GM18511 (cell line): Measurements from ENCODE around the gene ZNF729.
"Not testable (repeated sequence)": the region's sequence is repeated elsewhere in the genome, so short reads cannot be mapped to it uniquely, and the experiment has no call there.

ENCODE experiments used
- ATAC-seq: cut with Tn5 transposase; IDR thresholded peaks from one replicate; pipeline ENCODE4 v1.9.1; 2021; ENCODE audit warnings: mild to moderate bottlenecking, moderate library complexity; ENCODE audit not compliant: unreplicated experiment

ZNF729 gene

DNA sequence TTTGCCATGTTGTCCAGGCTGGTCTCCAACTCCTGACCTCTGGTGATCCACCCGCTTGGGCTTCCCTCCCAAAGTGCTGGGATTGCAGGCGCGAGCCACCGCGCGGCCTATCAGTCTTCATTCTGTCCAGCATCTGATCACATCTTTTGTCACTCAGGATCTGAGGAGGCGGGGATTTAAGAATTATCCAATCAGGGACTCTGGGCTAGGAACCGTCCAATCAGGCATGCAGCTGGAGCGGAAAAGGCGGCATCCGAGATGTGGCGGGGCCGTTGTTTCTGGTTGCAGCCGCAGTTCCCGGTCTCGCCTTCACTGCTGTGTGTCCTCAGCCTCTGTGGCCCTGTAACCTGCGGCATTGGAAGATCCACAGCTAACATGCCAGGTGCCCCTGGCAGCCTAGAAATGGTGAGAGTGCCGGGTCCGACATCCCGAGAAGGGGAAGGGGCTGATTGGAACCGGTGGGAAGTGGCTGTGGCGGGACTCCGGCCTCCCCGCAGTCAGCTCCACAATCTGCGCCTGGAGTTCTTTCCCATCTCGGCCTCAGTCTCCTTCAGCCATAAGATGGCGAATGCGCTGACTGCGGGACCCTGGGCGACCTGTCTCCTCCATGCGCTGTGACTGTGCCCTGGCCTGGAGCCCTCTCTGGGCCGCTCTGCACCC lies at the start of gene ZNF729:
ZNF729 (plus strand) TSS at position 291 of the 660 bp plus-strand sequence; CDS start at position 376, 85 bp downstream.
- no peak for ATAC-seq

DNA sequence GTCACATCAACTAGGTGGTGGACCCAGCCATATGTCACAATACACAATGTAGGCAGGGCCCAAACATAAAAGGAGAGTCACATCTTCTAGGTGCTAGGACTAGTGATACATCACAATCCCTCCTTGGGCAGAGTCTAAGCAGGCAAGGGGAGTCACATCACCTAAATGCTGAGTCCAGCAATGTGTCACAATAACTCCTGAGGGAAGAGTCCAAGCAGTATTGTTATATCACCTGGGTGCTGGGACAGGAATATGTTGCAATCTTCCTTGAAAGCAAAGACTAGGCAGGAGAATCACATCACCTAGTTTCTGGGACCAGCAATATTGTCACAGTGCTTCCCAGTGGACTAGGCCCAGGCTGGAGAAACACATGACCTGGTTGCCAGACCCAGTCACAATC lies 29.4 kb upstream of the ZNF729 start:
- ATAC-seq: no peak

DNA sequence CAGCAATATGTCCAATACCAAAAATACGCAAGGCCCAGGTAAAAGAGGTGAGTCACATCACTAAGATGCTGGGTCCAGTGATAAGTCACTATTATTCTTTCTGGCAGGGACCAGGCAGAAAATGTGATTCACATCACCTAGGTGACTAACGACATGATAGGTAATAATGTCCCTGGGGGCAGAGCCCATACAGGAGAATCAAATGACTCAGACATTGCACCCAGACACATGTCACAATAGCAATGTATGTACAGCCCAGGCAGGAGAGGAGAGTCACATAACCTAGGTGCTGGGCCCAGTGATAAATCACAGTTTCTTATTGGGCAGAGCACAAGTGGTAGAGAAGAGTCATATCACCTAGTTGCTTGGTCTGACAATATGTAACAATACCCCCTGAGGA lies 28.9 kb upstream of the ZNF729 start:
- ATAC-seq: no peak

DNA sequence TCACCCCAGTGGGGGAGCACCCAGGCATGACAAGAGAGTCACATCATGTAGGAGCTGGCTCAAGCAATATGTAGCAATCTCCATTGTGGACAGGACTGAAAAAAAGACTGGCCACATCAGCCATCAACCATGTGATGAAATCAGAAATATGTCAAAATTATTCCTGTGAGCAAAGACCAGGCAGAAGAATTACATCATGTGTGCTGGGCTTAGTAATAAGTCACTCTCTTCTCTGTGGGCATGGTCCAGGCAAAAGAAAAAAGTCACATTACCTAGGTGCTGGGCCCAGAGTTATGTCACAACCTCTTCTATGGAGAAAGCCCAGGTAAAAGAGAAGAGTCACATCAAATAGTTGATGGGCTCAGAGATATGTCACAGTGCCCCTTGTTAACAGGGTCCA lies 28.3 kb upstream of the ZNF729 start:
- no peak for ATAC-seq

DNA sequence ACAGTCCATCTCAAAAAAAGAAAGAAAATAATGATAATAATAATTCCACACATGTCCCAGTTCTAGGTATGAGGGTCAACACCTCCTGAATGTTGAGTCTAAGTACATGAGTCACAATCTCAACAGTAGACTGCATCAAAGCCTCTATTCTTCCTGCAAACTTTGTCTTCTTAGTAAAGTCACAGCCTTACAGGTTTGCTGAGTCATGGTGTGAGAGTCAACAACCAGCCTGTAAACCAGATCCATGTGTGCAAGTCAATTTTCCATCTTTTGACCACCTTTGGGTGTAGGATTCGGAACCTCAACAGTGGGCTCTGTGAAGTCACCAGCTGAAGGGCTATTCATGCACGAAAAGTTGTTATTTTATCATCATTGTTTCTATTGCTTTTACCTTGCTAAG lies 25.7 kb upstream of the ZNF729 start:
- no peak for ATAC-seq

DNA sequence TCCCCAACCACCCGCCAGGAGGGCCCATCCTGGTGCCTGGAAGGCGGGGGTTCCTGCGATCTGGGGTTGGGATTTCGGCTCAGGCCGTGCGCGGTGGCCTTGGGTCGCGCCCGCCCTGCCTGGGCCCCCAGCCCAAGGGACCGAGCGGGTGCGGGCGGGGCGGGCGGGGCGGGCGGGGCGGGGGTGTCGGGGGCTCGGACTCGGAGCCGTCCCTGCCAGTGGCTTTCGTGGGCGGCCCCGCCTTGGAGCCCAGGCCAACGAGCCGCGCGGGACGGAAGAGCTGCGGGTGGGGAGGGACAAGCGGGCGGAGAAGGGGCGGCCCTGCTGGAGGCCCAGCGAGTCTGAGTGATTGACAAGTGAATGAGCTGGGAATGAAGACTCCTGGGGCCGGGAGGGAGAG lies 24.6 kb upstream of the ZNF729 start:
- ATAC-seq: no peak

DNA sequence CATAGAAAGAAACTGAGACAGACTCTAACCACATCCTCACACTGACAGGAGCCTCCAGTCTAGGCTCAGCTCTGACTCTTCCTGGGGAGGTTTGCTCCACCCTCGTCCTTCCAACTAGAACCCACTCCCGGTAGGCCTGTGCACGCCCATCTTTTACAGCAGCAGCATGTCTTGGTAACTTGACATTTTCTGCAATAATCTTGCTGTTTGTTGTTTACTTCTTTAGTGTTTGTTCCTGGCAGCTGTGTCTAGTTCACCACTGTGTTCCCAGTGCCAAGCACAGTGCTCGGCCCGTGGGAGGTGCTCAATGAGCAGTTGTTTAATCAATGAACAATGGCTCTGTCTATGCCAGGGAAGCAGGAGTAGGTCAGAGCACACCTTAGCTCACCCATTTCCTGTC lies 23.1 kb upstream of the ZNF729 start:
- ATAC-seq: no peak

DNA sequence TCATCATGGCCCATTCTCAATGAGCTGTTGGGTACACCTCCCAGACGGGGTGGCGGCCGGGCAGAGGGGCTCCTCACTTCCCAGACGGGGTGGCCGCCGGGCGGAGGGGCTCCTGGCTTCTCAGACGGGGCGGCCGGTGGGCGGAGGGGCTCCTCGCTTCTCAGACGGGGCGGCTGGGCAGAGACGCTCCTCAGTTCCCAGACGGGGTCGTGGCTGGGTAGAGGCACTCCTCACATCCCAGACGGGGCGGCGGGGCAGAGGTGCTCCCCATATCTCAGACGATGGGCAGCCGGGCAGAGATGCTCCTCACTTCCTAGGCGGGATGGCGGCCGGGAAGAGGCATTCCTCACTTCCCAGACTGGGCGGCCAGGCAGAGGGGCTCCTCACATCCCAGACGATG lies 35.3 kb downstream of the ZNF729 start:
- not testable (repeated sequence) for ATAC-seq

DNA sequence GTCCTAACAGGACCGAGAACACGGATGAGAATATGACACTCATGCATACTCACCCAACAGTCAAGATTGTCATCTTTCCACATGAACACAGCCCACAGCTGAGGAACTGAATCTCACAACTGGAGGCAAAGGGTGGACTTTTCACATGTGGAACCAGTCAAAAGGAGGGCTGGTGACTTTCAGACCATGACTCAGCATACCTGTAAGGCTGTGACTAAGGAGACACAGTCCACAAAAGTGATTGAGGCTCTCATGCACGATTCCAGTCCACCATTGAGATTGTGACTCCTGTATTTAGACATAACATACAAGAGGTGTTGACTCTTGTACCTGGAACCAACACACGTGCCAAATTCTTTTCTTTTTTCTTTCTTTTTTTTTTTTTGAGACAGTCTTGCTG lies 40.0 kb downstream of the ZNF729 start:
- ATAC-seq: no peak

DNA sequence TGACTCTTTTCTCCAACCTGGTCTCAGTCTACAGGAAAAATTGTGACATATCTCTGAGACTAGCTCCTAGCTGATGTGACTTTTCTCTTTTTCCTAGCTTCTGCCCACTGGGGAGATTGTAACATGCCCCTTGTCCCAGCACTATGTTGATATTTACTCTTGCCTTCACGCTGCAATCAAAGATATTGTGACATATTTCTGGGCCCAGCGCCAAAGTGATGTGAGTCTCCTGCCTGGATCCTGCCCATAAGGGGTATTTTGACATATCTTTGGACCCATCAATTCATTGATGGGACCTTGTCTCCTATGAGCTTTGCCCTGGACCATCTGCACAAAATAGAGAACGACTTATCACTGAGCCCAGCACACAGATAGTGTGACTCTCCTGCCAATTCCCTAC lies 41.1 kb downstream of the ZNF729 start:
- ATAC-seq: no peak

DNA sequence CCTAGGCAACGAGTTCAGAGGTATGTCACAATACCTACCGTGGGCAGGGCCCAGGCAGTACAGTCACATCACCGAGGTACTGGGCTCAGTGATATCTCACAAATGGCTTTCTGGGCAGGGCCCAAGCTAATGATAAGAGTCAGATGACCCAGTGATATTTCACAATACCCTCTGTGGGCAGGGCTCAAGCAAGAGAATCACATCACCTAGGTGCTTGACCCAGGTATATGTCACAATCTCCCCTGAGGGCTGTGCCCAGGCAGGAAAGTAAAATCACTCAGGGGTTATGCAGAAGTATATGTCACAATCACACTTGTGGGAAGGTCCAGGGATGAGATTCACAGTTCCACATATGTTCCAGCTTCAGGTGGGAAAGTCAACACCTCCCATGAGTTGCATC lies 45.3 kb downstream of the ZNF729 start:
- ATAC-seq: no peak

DNA sequence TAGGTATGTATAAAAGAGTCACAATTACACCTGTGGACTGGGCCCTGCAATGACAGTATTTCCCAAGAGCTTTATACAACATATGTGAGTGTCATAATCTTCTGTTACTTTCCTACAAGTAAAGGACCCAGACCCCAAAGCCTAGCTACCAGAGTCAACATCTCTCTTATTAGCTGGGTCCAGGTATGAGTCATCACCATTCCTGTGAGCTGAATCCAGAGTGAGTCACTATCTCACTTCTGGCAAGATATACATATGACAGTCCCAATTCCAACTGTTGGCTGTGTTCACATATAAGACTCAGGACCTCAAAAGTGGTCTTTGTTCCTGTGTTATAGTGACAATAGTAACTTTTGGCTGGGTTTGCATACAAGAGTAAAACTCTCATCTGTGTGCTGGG lies 46.7 kb downstream of the ZNF729 start:
- ATAC-seq: no peak

DNA sequence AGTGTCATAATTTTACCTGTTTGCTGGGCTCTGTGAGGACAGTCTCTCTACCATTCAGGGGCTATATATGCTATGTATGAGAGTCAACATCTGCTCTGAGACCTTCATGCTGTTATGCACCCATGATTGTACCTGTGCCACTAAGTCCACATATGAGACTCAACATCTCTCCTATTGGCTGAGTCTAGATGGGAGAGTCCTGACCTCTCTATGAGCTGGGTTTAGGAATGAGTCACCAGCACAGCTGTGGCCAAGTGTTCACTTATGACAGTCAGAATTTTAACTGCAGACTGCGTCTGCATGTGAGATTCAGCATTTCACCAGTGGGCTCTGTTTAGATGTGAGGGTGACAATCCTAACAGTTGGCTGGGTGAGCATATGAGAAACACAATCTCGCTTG lies 49.5 kb downstream of the ZNF729 start:
- ATAC-seq: no peak

DNA sequence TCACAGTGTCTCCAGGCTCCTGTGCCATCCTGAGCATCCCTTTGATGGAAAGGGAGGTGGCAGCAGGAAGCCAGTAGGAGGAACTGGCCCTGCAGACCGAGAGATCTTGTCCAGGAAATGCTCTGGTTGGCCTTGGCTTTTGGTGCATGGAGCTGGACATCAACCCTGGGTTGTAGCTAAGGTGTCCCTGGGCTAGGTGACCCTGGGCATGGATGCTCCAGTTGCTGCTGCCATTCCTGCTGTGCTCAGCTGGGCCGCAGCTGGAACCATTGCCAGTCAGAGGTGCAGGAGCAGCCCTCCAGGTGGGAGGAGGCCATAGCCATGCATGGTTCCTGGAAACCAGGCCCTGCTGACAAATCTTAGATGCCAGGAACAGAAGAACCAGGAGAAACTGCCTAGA lies 68.4 kb downstream of the ZNF729 start:
- no peak for ATAC-seq
